ENCODE results near the gene C11orf21. TPM values are rescaled to one million over a fixed set of nuclear protein-coding genes. Genes with fewer than 3 reads are reported as not detected.

The C11orf21 gene
- total RNA-seq, 2 donors from 2014 or later = 4.8 to 19.1 TPM

DNA sequence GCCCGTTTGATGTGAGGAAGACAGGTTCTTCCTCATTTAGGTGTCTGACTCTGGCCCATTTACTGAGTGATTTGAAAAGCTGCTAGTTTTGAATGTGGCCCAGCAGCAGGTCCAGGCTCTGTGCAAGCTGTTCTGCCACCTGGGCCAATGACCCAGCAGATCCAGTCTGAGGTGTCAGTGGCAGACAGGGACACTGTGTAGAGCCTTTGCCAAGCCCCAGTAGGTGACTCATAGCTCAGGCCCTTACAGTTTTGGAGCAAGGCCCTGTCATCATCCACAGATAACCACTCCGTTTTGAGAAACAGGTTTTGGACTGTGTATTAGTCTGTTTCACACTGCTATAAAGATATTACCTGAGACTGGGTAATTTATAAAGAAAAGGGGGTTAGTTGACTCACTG is 24.0 kb upstream of the C11orf21 start:
- intact Hi-C loops (cut with DNase I) = no loop called here
- DNase-seq = peak; percentile 60
- peak; percentile 97 for ATAC-seq

DNA sequence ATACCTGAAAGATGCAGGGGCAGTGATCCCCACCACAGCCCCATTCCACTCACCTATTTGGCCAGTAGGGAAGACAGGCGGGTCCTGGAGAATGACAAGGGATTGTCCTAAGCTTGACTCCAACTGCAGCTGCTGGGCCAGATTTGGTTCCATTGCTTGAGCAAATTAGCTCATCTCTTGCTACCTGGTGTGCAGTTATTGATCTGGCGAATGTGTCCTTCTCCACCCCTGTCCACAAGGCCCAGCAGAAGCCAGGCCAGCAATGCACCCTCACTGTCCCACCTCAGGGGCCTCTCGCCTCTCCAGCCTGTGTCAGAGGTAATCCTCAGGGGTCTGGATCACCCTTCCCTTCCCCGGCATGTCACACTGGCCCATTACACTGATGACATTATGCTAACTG is 23.4 kb upstream of the C11orf21 start:
- intact Hi-C loops (cut with DNase I) = no loop called here
- no peak for DNase-seq

DNA sequence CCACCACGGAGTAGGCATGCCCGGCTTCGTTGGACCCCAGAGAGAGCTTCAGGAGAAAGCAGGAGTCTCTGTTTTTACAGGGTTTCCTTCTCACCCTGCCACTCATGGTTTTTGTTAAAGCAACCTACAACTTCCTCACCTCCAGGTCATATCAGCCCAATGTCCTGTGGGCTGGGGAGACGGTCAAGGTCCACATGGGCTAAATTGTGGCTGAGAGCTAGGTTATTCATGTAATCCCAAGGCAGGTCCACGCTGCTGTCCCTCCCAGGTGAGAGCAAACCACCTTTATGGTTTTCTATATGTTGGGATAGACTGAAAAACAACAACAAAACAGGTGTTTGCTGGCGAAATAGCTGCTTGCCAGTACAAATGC is 19.6 kb upstream of the C11orf21 start:
- ATAC-seq = no peak
- DNase-seq = no peak
- intact Hi-C loops (cut with DNase I) = no loop called here

More for the DNA sequence above, 23.4 kb upstream of the C11orf21 start:
- no peak for ATAC-seq

DNA sequence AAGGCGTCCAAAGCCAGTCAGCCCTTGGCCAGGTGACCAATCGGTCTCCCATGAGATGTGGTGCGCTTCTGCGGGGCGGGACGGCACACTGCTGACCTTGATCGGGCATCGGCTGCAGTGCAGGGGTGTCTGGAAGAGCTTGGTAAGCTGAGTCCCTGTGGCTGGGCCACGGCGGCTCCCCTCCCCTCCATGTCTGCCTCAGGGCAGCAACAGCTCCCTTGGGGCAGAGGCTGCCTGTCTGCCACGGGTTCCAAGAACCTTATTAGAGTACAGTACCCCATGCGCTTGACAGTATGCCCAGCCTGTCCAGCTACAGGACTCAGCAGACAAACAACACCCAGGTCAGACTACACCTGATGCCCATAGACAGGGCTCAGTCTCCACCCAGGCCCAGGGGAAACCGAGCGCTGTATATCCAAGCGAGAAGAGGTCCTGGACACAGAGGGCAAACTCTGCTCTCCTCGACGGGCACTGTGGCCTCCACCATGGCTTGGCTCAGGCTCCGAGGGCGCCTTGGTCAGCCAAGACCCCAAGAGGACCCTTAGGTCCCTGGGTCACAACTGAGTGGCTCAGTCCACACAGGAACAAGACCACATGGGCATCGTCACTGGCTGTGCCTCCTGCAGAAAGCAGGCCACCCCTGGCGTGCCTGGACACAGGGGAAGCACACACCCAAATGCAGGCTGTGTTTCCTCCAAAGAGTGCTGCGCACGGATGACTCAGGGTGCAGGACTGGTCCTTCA is 19.0 kb upstream of the C11orf21 start:
- ATAC-seq (peak in 1 of 2 donors; percentile 21), DNase-seq (no peak)
- intact Hi-C loops (cut with DNase I) = no loop called here

DNA sequence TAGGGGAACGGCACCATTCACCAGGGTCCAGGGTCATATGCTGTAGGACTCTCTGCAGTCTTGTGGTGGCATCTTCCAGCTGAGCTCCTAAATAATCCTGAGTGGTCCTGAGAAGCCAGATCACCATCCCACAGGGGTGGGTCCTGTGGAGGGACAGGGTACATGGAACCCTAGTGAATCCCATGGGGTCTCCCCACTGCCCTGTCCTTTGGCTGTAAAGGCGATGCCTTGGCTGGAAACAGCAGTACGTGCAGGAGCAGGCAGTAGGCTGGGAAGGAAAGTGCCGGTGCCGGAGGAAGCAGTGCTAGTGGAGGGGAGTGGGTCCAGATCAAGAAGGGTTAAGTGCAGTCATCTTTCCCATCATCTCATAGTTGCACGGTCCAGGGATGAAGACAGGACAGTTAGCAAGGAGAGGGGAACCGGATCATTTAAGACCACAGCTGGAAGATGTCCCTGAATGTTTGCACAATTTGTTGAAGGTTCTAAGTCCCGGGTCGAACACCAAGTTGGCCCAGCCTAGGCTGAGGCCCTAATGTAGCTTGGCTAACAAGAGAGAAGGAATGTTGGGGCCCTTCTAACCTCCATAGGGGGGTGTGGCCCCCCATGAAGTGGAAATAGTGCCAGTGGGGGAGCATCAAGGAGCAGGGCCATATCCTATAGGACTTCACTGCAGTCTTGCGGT is 18.2 kb upstream of the C11orf21 start:
- ATAC-seq = no peak
- intact Hi-C loops (cut with DNase I) = loop anchor here in 1 of 2 donors (10.0 kb wide), 1 partner anchor 575 kb away; no protein-coding TSS in a partner anchor
- DNase-seq = no peak

DNA sequence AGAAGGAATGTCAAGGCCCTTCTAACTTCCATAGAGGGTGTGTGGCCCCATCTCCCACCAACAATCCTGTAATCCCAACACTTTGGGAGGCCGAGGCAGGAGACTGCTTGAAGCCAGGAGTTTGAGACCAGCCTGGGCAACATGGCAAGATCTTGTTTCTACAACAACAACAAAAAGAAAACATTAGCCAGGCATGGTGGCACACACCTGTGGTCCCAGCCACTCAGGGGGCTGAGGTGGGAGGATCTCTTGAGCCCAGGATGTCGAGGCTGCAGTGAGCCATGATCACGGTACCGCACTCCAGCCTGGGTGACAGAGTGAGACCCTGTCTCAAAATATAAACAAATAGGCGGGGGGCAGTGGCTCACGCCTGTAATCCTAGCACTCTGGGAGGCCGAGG is 17.0 kb upstream of the C11orf21 start:
- ATAC-seq = no peak
- intact Hi-C loops (cut with DNase I) = loop anchor here in 1 of 2 donors (10.0 kb wide), 1 partner anchor 576 kb away; no protein-coding TSS in a partner anchor
- DNase-seq = no peak

DNA sequence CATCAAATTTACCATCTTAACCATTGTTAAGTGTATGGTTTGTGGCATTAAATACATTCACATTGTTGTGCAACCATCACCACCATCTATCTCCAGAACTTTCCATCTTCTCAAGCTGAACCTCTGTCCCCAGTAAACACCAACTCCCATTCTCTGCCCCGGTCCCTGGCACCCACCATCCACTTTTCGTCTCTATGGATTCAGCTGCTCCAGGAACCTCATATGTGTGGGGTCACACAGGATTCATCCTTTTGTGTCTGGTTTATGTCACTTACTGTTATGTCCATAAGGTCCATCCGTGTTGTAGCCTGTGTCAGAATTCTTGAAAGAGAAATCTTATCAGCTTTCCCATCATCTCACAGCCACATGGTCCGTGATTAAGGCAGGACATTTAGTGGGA is 16.4 kb upstream of the C11orf21 start:
- intact Hi-C loops (cut with DNase I) = loop anchor here in 1 of 2 donors (10.0 kb wide), 1 partner anchor 577 kb away; no protein-coding TSS in a partner anchor
- DNase-seq (no peak), ATAC-seq (no peak)

DNA sequence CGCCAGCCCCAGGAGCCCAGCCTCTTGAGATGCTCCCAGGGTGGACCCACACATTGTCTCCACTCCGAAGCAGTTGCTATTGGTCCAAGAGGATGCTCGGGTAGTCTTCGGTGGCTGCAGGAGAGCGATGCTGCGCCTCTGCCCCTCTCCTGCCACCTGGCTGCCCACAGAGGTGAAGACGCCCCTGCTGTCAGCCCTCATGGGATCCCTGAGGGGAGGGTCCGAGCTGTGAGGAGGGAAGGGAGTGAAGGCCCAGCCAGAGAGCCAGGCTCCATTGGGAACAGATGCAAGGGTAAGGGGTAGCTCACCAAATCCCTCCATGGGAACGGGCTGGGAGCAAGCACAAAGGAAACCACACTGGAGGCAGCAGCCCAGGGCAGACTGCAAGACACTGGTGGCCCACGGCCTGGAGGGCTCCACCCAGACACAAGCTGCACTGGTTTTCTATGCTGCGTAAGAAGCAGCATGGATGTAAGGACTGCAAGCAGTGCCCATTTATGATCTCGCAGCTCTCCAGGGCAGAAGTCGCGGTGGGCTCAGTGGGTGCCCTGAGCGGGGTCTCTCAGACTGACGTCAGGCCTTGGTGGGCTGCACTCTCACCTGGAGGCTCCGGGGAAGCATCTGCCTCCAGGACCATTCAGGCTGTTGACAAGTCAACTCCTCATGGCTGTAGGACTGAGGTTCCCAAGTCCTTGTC is 15.8 kb upstream of the C11orf21 start:
- no peak for ATAC-seq
- peak; percentile 19 for DNase-seq
- intact Hi-C loops (cut with DNase I) = loop anchor here in 1 of 2 donors (10.0 kb wide), 1 partner anchor 577 kb away; no protein-coding TSS in a partner anchor

DNA sequence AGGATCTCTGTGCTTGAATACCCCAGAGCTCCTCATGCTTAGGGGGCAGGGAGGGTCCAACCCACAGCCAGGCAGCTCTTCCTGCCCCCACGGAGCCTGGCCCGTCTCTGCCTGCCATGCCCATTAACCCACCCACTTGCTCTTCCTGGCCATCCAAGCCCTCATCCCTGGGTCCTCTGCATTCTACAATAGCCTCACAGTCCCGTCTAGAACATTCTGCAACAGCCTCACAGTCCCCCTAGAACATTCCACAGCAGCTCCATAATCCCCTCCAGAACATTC is 15.2 kb upstream of the C11orf21 start:
- intact Hi-C loops (cut with DNase I) = loop anchor here in 1 of 2 donors (10.0 kb wide), 1 partner anchor 578 kb away; no protein-coding TSS in a partner anchor
- no peak for DNase-seq
- ATAC-seq = no peak

DNA sequence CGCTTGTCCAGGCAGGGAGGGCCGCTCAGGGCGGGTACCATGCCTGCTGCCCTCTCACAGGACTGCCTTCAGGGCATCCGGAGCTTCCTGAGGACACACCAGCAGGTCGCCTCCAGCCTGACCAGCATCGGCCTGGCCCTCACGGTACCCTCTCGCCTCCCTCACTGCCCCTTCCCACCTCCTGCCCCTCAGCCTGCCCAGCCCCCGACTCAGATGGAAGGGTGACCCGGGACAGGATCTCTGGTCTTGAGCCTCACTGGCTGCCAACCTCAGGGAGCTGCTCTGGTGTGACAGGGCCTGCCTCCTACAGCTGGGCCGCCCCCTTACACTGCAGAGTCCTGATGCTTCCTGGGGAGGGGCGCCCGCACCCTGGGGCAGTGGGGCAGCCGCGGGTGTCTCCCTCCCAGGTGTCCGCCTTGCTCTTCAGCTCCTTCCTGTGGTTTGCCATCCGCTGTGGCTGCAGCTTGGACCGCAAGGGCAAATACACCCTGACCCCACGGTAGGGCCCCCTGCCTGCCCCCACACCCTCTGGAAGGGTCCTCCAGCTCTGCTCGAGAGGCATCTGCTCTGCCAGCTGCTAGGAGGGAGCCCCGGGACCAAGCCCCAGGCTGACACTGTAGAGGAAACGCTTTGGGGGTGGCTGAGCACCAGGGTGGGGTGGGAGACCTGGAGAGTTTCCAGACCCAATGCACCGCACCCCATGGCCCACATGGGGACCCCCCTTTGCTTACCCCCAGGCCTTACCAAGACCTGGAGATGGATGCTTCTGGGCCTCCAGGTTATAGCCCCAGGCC is 14.6 kb upstream of the C11orf21 start:
- intact Hi-C loops (cut with DNase I) = loop anchor here in 1 of 2 donors (10.0 kb wide), 1 partner anchor 578 kb away; no protein-coding TSS in a partner anchor
- DNase-seq = peak; percentile 20
- ATAC-seq = no peak

DNA sequence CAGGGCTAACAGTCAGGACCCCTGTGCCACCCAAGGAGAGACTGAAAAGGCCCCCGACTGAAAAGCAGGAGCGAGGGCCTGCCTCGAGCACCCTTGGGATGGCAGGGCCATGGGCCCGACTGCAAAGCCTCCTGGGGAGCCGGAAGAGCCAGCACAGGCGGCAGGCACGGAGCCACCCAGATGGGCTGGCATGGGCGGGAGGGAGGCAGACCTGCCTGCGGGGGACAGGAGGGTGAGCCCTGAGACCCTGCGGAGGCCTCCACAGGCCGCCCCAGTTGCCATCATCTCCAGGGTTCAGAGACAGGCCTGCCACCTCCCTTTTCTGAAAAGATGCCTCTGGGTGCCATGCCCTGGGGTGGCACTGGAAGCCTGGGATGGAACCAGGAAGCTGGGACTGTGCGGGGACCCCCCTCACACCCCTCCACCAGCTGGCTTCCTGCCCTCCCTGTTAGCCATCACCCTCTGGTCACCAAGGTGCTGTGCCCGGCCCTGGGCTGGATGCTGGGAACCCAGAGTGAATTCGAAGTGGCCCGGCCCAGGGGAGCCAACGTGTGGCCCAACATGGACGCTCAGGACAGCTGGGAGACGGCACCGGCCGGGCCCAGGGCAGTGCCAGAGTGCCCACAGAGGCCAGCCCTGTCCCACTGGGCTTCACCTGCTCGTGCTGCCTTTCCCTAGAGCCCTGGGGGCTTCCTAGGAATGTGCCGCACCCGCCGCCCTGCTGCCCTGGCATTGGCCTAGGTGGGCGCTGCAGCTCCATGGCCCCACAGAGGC is 13.9 kb upstream of the C11orf21 start:
- intact Hi-C loops (cut with DNase I) = loop anchor here (1.0 to 10.0 kb wide), 2 partner anchors 59 to 579 kb away; no protein-coding TSS in a partner anchor
- ATAC-seq (peak; percentile 26 to 31), DNase-seq (no peak)

DNA sequence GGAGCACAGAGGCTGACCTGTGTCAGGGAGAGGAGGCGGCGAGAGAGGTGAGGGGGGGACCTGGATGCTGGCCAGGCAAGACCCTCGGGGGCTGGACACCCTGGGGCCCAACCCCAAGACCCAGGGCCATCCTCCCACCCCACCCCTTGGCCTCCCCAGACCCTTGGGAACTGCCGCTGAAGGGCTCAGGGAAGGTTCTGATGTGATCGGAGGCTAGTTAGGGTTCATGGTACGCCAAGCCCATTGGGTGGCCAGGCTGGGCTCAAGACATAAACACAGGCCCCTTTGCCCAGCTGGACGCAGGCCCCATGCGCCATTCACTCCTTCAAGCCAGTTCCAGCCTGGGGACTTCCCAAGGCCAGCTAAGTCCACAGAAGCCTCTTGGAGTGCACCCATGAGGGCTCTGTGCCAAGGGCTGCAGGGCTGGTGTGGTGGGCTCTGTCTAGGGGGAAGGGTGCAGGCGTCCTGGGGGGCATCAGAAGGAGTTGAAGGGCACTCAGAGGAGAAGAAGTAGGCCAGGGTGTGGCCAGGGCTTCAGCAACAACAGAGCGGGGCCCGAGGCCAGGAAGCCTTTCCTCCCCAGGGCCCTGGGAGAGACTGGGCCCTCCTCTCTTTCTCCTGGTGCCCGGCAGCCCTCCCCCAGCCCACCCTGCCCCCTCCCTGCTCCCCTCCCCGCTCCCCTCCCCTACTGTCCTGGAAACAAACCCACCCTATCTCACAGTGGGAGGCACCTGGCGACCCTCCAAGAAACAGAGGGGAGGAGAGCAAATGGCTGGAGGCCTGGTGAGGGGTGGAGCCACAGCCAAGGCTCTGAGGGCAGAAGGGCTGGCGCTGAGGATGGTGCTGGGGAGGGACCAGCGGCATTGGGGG is 13.0 kb upstream of the C11orf21 start:
- intact Hi-C loops (cut with DNase I) = loop anchor here (1.0 to 10.0 kb wide), 2 partner anchors 60 to 580 kb away; no protein-coding TSS in a partner anchor
- ATAC-seq (peak; percentile 88 to 91), DNase-seq (peak; percentile 95)

DNA sequence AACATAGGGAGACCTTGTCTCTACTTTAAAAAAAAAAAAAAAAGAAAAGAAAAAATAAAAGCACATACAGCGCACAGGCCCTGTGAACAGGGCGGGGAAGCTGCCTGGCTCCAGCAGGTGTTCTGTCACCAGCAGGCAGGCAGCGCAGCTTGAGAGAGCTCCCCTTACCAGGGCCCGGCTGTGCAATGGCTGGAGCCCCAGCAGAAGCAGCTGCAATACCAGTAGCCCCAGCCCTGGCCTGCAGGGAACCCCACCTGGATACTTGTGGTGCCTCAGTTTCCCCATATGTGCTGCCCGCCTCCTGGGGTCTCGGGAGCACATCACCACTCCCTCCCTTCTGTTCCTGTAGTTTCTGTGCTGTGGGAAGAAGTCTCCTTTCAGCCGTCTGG is 12.4 kb upstream of the C11orf21 start:
- DNase-seq = peak; percentile 18
- intact Hi-C loops (cut with DNase I) = loop anchor here in 1 of 2 donors (10.0 kb wide), 1 partner anchor 581 kb away; no protein-coding TSS in a partner anchor
- ATAC-seq = no peak

DNA sequence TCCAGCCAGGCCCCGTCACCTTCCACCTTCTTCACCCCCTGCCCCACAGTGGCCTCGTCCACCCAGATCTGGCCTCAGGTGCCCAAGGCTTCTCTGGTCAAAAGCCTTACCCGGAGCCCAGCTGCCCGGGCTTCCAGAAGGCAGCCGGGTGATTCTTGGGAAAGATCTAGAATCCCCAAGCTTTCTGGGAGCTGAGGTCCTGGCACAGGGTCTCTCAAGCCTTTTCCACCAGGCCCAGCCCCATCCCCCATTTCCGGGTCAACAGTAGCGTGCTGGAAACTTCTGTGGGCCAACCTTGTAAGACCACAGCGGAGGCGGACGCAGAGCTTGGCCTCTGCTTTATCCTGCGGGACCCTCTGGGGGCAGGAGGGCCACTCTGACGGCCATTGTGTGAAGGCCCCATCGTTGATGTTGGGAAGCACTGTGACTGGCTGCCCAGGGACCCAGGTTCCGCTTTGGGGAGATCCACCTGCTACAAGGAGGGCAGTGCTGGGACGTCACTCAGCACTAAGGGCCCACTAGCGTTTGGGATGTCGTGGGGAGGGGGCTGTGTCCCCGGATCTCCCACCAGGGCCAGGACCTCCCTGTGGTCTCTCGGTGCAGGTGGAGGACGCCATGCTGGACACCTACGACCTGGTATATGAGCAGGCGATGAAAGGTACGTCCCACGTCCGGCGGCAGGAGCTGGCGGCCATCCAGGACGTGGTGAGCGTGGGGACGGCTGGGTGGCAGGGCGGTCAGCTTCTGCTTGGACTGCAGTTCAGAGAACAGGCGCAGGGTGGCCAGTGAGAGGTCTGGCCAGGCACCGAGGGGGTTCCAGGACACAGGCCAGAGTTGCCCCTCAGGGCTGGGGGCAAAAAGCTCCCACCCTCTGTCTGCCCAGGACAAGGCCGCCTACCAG is 11.6 kb upstream of the C11orf21 start:
- peak; percentile 42 for DNase-seq
- peak; percentile 2 to 5 for ATAC-seq
- intact Hi-C loops (cut with DNase I) = loop anchor here in 1 of 2 donors (10.0 kb wide), 1 partner anchor 582 kb away; no protein-coding TSS in a partner anchor

DNA sequence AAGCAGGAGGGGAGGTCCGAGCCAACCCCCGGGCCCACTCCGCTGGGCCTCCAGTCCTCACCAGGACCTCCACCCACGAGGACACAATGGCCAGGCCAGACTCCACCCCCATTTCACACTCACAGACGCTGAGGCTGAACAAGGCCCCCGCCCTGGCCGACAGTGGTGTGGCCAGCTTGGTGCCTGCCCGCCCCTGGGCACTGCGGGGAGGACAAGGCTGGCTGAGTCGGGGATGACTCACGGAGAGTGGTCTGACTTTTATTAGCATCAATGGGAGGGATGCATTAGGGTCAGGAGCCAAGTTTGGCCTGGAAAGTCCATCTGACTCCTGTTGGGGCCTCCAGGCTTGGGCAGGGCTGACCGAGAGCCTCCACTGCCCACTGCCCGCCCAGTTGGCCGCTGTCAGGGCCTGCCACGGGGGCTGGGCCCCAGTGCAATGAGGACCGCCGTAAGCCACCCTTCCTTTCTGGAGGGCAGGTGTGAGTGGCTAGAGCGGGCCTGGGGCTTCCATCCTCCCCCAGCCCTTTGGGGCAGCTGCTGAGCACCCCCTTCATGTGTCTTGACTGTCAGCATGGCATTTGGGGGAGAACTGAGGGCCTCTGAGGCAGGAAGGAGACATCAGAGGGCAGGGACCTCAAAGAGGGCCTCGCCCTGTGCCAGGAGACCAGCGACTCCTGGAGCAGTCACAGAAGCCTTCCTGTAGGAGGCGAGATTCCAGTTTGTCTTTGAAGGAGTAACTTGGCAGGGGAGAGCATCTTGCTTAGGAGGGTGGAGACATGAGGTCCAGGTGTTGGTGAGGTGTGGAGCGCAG is 10.7 kb upstream of the C11orf21 start:
- ATAC-seq (peak in 1 of 2 donors; percentile 46), DNase-seq (peak; percentile 65)

More for the DNA sequence above, 10.7 kb upstream of the C11orf21 start:
- intact Hi-C loops (cut with DNase I) = loop anchor here in 1 of 2 donors (10.0 kb wide), 1 partner anchor 582 kb away; no protein-coding TSS in a partner anchor

Data from left cardiac atrium (tissue), 4 donors.